Measurements from ENCODE around the gene ESR1.

The ESR1 gene

GRCh38 chr6:151807513-151808370, at the start of gene ESR1:
ESR1 (plus strand) TSS chr6:151807682; CDS start chr6:151807913, 231 bp downstream.
- no peak for DNase-seq (ENCODE audit: low spot score)

GRCh38 chr6:151760486-151760885, 47.0 kb upstream of the ESR1 start:
- DNase-seq (ENCODE audit: low spot score), result no peak

DNA sequence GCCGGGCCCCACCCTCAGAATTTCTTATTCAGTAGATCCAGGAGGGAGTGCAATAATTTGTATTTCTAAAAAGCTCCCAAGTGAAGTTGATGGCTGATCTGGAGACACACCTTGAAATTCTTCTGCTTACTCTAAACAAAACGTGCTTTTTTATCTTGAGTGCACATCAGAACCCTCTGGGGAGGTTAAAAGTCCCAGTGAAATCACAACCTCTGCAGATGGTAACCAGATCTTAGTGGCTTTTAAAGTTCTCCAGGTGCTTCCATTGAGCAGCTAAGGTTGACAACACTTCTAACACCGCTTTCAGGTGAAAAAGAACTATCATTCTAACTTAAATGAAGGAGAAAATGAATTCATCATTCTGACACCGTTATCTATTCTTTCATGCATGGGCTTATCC, 45.6 kb upstream of the ESR1 start:
- DNase-seq (ENCODE audit: low spot score), result no peak

GRCh38 chr6:151762817-151763216, 44.7 kb upstream of the ESR1 start:
- no peak for DNase-seq (ENCODE audit: low spot score)

- no peak for DNase-seq (ENCODE audit: low spot score)
These were observed 44.2 kb upstream of the ESR1 start for GRCh38 chr6:151763303-151763702.

GRCh38 chr6:151763938-151764680, 43.4 kb upstream of the ESR1 start:
- DNase-seq (ENCODE audit: low spot score), result peak; percentile 59

GRCh38 chr6:151765444-151765886, 42.0 kb upstream of the ESR1 start:
- DNase-seq (ENCODE audit: low spot score), result peak; percentile 91

DNA sequence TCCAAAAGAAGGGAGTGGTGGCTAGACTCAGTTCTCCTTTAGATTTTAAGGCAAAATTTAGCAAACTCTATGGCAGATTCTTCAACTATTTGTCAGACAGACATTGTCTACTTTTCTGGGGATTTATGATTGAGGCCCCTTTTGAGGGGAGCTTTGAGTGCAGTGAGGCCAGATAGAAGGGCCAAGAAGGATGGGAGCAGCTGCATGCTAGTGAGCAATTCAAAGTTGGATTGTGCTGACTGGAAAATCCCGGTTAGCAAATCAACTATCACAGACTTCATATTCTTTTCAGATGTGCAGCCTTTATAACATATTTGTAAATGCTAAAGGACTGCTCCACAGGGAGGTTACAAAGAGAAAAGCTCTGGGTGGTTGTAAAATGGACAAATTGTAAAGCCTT, 35.0 kb upstream of the ESR1 start:
- no peak for DNase-seq (ENCODE audit: low spot score)

GRCh38 chr6:151773382-151773781, 34.1 kb upstream of the ESR1 start:
- peak; percentile 5 for DNase-seq (ENCODE audit: low spot score)

GRCh38 chr6:151782560-151782959, 24.9 kb upstream of the ESR1 start:
- DNase-seq (ENCODE audit: low spot score), result no peak

GRCh38 chr6:151783692-151784091, 23.8 kb upstream of the ESR1 start:
- no peak for DNase-seq (ENCODE audit: low spot score)

DNA sequence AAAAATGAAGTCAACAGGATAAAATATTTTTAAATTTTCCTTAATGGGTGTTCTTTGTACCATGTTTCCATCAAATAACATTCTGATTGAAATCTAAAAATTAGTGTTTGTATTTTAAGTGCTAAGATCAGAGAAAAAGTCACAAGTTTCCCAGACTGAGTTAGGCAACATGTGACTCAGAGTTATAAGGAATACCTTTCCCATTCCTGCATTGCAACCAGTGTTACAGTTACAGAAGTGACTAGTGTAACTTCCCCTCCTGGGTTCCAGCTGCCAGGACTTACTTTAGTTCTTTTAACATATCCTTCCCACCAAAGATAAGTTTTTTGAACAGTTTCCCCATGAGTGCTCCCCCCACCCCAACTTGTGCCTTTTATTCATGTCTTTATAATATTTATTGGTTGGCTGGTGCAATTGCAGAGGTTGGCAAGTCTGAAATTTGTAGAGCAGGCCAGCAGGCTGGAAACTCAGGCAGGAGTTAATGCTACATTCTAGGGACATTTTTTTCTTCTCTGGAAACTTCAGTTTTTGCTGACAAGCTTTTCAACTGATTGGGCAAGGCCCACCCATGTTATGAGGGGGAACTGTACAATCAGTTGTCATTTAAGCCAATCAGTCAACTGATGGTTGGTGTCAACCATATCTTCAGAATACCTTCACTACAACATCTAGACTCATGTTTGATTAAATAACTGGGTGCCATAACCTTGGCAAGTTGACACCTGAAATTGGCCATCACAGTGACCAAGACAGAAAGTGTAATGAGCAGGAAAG, 22.9 kb upstream of the ESR1 start:
- DNase-seq (ENCODE audit: low spot score), result no peak

GRCh38 chr6:151796842-151797530, 10.5 kb upstream of the ESR1 start:
- no peak for DNase-seq (ENCODE audit: low spot score)

- DNase-seq (ENCODE audit: low spot score), result no peak
These were observed 3.7 kb upstream of the ESR1 start for GRCh38 chr6:151803743-151804142.

DNA sequence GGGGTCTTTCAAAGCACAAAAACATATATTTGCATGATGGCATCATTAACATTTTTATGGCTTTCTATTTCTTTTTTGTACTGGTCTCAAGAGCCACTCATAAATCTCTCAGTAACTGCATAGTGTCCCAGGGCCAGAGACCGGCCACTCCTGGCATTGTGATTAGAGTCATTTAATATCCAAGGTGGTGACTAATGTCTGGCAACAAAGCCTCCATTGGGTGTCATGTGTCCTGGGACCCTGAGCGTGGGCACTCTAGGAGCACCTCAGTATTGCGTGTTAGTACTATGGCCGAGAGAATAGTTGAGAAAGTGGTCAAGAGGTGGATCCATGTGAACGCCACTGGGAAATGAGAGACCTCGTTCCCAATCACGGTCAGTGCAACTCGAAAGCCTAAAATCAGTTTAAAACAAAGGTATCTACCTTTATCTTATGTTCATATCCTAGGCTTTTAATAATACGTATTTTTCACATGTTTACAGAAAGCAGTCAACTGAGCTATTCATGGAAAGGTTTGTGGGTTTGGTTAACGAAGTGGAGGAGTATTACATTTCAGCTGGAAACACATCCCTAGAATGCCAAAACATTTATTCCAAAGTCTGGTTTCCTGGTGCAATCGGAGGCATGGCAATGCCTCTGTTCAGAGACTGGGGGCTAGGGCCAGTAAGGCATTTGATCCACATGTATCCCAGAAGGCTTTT, 2.7 kb upstream of the ESR1 start:
- no peak for DNase-seq (ENCODE audit: low spot score)

GRCh38 chr6:151805286-151805840, 2.1 kb upstream of the ESR1 start:
- DNase-seq (ENCODE audit: low spot score), result no peak

DNA sequence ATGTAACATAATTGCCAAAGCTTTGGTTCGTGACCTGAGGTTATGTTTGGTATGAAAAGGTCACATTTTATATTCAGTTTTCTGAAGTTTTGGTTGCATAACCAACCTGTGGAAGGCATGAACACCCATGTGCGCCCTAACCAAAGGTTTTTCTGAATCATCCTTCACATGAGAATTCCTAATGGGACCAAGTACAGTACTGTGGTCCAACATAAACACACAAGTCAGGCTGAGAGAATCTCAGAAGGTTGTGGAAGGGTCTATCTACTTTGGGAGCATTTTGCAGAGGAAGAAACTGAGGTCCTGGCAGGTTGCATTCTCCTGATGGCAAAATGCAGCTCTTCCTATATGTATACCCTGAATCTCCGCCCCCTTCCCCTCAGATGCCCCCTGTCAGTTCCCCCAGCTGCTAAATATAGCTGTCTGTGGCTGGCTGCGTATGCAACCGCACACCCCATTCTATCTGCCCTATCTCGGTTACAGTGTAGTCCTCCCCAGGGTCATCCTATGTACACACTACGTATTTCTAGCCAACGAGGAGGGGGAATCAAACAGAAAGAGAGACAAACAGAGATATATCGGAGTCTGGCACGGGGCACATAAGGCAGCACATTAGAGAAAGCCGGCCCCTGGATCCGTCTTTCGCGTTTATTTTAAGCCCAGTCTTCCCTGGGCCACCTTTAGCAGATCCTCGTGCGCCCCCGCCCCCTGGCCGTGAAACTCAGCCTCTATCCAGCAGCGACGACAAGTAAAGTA, 547 bp upstream of the ESR1 start:
- no peak for DNase-seq (ENCODE audit: low spot score)

DNA sequence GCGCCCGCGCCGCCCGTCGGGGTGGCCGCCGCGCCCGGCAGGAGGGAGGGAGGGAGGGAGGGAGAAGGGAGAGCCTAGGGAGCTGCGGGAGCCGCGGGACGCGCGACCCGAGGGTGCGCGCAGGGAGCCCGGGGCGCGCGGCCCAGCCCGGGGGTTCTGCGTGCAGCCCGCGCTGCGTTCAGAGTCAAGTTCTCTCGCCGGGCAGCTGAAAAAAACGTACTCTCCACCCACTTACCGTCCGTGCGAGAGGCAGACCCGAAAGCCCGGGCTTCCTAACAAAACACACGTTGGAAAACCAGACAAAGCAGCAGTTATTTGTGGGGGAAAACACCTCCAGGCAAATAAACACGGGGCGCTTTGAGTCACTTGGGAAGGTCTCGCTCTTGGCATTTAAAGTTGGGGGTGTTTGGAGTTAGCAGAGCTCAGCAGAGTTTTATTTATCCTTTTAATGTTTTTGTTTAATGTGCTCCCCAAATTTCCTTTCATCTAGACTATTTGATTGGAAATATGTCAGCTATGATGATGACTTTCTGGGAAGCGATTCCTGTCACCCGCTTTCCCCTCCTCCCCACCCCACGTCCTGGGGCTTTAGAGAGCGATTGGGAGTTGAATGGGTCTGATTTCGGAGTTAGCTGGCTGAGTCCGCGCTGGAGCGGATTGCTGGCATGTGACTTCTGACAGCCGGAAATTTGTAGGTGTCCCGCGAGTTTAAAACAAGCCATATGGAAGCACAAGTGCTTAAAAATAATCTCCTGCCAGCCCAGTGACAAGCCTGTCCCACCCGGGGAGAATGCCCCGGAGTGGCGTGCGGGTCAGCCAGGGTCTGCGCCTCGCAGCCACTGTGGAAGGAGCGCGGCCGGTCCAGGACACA, 1.1 kb downstream of the ESR1 start:
- no peak for DNase-seq (ENCODE audit: low spot score)

- DNase-seq (ENCODE audit: low spot score), result no peak
These were observed 3.6 kb downstream of the ESR1 start for GRCh38 chr6:151811081-151811480.
